DND-41 (cell line): Measurements from ENCODE around the gene TAF4.

Experiments
- ATAC-seq: fragments of 200-7000 bp; cut with Tn5 transposase; 3 replicates; pipeline ENCODE4 v1.9.1; 2021; ENCODE audit warnings: low read depth; ENCODE audit not compliant: insufficient read depth
- DNase-seq: peaks from one replicate; pipeline ENCODE4 v3.0.0-alpha.2; 2020
- H2AFZ ChIP-seq: 2 replicates; pipeline ENCODE4 v1.6.0; 2012; ENCODE audit warnings: low read depth, low read length
- H3K27ac ChIP-seq: 2 replicates; pipeline ENCODE4 v1.5.1; 2012; ENCODE audit warnings: low read length, inconsistent platforms
- H3K27me3 ChIP-seq: fragments of 200-600 bp; sonication (generic); 2 replicates; pipeline ENCODE4 v1.6.0; 2012; ENCODE audit warnings: low read length, mild to moderate bottlenecking, inconsistent platforms; ENCODE audit not compliant: insufficient read depth, poor library complexity
- H3K36me3 ChIP-seq: 2 replicates; pipeline ENCODE4 v1.5.1; 2012; ENCODE audit warnings: low read length, inconsistent platforms; ENCODE audit not compliant: insufficient read depth
- H3K4me1 ChIP-seq: 2 replicates; pipeline ENCODE4 v1.5.1; 2012; ENCODE audit warnings: mild to moderate bottlenecking, low read length; ENCODE audit not compliant: insufficient read depth
- H3K4me2 ChIP-seq: 2 replicates; pipeline ENCODE4 v1.6.0; 2012; ENCODE audit warnings: mild to moderate bottlenecking, moderate library complexity, low read length, inconsistent platforms; ENCODE audit not compliant: insufficient read depth
- H3K4me3 ChIP-seq, 2 experiments: fragments of 200-600 bp in 1 of 2; shearing (Covaris generic) in 1 of 2; 2 replicates each; pipeline ENCODE4 v1.5.1; 2012 to 2016; ENCODE audit warnings: inconsistent platforms in 2 of 2, low read length in 2 of 2, mild to moderate bottlenecking in 2 of 2, low read depth in 1 of 2, moderate library complexity in 1 of 2
- H3K79me2 ChIP-seq: 2 replicates; pipeline ENCODE4 v1.6.0; 2012; ENCODE audit warnings: low read length, inconsistent platforms; ENCODE audit not compliant: insufficient read depth
- H3K9ac ChIP-seq: 2 replicates; pipeline ENCODE4 v1.6.0; 2012; ENCODE audit warnings: low read depth, mild to moderate bottlenecking, inconsistent platforms, low read length, moderate library complexity
- H3K9me3 ChIP-seq: 2 replicates; pipeline ENCODE4 v1.5.1; 2012; ENCODE audit warnings: low read length, moderate library complexity, mild to moderate bottlenecking, inconsistent platforms; ENCODE audit not compliant: insufficient read depth, severe bottlenecking
- H4K20me1 ChIP-seq: 2 replicates; pipeline ENCODE4 v1.6.0; 2012; ENCODE audit warnings: low read length; ENCODE audit not compliant: insufficient read depth
- CTCF ChIP-seq: IDR thresholded peaks from 2 replicates; pipeline ENCODE4 v1.5.1; 2012; ENCODE audit warnings: borderline replicate concordance, low read length, moderate library complexity, mild to moderate bottlenecking; ENCODE audit not compliant: poor library complexity, severe bottlenecking; ENCODE audit errors: extremely low read depth
- EZH2 ChIP-seq: IDR thresholded peaks from 3 replicates; pipeline ENCODE4 v1.6.1; 2012; ENCODE audit warnings: borderline replicate concordance, low read depth, mild to moderate bottlenecking, moderate library complexity, low read length, inconsistent platforms; ENCODE audit not compliant: severe bottlenecking

The TAF4 gene

GRCh38 chr20:62049342-62050165 lies 16.1 kb downstream of the TAF4 start:
- DNase-seq: no peak
- no peaks in the 10 kb centered on the region for H3K9me3 ChIP-seq
- no peaks in the 10 kb centered on the region for H3K4me1 ChIP-seq
- no peak overlapping the region for H3K9ac ChIP-seq
- peaks cover 6% of the 10 kb centered on the region; the same call in 1 of the 2 replicates for H3K36me3 ChIP-seq
- TF ChIP-seq EZH2 (no peak), CTCF (no peak)
- peaks cover 100% of the 10 kb centered on the region for H3K79me2 ChIP-seq
- H3K27me3 ChIP-seq: no peaks in the 10 kb centered on the region
- H2AFZ ChIP-seq: no peak overlapping the region
- peaks cover 98% of the 10 kb centered on the region for H4K20me1 ChIP-seq
- ATAC-seq: no peak
- H3K27ac ChIP-seq: no peak overlapping the region
- H3K4me2 ChIP-seq: no peak overlapping the region
- no peak overlapping the region for H3K4me3 ChIP-seq

DNA sequence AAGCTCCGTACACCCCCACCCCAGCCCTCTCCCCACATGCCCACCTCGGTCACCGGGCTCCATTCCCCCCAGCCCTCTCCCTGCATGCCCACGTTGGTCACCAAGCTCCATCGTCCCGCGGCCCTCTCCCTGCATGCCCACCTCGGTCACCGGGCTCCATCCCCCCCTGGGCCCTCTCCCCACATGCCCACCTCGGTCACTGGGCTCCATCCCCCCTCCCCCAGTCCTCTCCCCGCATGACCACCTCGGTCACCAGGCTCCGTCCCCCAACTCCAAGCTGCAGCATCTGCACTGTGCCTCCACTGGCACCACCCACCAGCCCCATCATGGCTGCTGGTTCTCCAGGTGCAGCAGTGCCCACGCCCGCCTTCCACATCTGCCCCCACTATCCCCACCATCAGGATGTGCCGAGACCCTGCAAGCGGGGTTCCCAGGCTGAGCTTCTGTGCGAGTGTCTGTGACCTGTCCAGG lies 16.8 kb downstream of the TAF4 start:
- Histone ChIP-seq H3K4me3 (no peak overlapping the region), H3K27ac (no peak overlapping the region), H3K9me3 (no peaks in the 10 kb centered on the region), H3K9ac (no peak overlapping the region), H2AFZ (no peak overlapping the region), H4K20me1 (peaks cover 95% of the 10 kb centered on the region), H3K79me2 (peaks cover 100% of the 10 kb centered on the region), H3K27me3 (no peaks in the 10 kb centered on the region), H3K36me3 (no peaks in the 10 kb centered on the region; the same call in 1 of the 2 replicates), H3K4me2 (no peak overlapping the region), H3K4me1 (no peaks in the 10 kb centered on the region)
- DNase-seq: no peak
- no peak for ATAC-seq
- no peak for TF ChIP-seq EZH2
- no peak for TF ChIP-seq CTCF

- Histone ChIP-seq H3K4me1 (no peaks in the 10 kb centered on the region), H3K4me3 (no peak overlapping the region), H3K9me3 (no peaks in the 10 kb centered on the region), H3K36me3 (no peaks in the 10 kb centered on the region; the same call in 1 of the 2 replicates), H3K27ac (no peak overlapping the region), H2AFZ (no peak overlapping the region), H3K79me2 (peaks cover 100% of the 10 kb centered on the region), H4K20me1 (peaks cover 95% of the 10 kb centered on the region), H3K9ac (no peak overlapping the region), H3K4me2 (no peak overlapping the region), H3K27me3 (no peaks in the 10 kb centered on the region)
- DNase-seq: no peak
- TF ChIP-seq CTCF: no peak
- TF ChIP-seq EZH2: no peak
- ATAC-seq: no peak
These were observed 17.3 kb downstream of the TAF4 start for GRCh38 chr20:62048346-62048761.
